GM21367 (cell line): ENCODE measurements around the gene CLDND2.
A peak's percentile ranks its signal among the peaks of the same experiment; 100 is the strongest.

ENCODE experiments used
- ATAC-seq: cut with Tn5 transposase; IDR thresholded peaks from one replicate; pipeline ENCODE4 v1.9.1; 2021; ENCODE audit not compliant: unreplicated experiment

Gene CLDND2

DNA sequence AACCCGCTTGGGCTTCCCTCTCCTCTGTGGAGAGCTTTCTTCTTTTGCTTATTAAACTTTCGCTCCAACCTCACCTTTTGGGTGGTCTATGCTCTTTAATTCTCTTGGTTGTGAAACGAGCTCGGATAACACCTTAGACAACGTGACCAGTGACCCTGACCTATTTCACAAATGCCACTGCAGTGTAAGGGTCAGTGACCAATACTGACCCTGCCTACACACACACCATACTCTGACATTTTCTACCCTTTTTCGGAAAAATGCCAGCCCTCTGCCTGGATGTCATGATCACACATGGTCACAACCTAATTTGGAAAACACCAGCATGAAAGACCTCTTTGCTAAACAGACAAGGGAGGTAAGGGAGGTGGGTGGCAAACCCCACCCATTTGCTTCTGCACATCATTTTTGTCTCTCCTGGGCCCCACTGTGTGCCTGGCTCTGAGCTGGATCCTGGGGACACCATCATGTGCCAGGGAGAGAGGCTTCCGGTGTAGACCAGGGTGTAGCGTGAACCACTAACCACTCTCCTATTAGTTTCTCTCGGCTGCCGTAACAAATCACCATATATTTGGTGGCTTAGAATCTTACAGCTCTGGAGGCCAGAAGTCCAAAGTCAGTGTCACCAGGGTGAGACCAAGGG, 12.5 kb downstream of the CLDND2 start:
- no peak for ATAC-seq

DNA sequence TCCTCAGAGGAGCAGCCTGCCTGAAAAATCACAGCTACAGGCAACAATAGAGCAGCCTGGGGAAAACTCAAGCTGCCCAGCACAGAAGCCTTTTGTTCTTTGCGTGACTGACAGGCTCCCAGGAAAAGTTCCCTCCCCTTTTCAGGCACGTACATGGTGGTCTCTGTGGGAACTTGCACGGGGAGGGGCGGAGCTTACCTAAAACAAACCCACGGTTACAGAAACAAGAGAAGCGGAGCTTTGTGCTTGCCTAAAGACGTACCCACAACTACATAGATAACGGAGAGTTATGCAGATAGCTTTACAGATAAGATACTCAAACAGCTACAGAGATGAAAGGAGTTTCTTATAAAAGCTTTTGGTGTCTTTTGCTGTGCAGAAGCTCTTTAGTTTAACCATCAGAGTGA, 14.1 kb downstream of the CLDND2 start:
- no peak for ATAC-seq

DNA sequence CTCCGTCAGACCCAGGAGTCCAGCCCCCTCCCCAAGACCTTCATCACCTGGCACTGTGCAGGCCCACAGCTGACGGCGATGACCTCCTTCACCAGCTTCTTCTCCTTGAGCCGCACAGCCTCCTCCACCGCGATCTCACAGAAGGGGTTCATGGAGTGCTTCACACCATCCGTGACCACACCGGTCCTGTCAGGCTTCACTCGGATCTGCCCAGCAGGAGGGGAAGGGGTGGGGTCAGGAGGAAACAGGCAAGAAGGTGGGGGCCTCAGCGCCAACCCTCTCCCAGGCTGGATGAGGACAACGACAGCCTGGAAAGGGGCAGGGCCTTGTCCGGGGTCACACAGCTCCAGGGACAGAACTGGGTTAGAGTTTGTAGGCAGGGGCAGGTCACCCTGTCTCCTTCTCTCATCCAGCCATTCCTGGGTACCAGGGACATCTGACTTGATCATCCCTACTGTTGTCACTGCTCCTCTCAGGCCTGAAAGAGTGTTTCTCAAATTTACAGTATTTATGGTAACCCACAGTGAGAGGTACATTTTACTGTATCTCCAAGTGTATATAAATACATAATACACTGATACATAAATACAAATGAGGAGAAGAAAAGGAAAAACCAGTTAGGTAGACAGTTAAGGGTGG, 14.6 kb downstream of the CLDND2 start:
- no peak for ATAC-seq

DNA sequence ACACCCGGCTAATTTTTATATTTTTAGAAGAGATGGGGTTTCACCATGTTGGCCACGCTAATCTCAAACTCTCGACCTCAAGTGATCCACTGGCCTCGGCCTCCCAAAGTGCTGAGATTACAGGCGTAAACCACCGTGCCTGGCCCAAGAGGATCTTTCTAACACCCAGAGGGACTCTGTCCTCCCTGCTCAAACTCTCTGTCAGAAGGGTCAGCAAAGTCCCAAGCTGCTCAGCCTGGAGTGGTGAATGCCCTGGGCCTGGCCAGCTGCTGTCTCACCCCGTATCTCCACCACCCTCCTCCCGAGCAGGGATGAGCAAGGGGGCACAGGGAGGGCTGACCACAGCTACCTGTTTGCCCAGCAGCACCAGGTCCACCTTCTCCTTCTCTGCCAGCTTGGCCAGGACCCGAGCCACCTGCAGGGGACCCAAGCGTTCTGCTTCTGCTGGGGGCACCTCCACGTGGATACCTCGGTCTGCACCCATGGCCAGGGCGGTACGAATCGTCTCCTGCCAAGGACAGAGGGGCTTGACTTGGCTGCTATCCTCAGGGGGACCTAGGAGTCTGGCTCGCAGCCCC, 15.9 kb downstream of the CLDND2 start:
- no peak for ATAC-seq

DNA sequence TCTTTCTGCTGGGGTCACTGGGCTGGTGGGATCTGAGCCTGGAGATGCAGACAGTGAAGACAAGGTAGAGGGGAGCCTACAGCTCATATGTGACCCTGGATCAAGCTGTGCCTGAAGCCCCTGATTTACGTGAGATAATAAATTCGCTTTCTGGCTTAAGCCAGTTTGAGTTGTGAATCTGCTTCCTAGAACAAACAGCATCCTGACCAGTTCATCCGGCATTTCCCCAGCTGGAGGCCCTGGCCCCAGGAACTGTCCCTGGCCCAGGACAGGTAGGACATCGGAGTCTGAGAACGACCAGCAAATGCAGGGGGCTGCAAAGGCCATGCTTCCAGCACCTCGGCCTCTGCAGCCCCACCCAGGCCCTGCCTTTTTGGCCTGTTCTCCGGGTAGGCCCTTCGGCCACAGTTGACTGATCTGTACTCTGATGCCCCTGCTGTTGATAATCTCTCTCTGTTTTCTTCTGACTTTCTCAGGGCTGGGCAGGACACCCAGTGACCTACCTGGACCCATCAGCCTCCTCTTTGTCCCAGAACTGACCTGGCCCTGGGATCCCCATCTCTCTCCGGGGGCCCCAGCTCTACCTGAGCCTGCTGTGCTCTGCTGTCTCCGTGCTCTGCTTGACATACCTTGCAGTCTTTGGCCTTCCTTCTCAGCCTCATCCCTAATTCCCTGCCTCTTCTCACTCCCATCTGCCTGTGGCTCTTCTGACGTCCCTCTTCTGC, 17.4 kb downstream of the CLDND2 start:
- ATAC-seq, result no peak

DNA sequence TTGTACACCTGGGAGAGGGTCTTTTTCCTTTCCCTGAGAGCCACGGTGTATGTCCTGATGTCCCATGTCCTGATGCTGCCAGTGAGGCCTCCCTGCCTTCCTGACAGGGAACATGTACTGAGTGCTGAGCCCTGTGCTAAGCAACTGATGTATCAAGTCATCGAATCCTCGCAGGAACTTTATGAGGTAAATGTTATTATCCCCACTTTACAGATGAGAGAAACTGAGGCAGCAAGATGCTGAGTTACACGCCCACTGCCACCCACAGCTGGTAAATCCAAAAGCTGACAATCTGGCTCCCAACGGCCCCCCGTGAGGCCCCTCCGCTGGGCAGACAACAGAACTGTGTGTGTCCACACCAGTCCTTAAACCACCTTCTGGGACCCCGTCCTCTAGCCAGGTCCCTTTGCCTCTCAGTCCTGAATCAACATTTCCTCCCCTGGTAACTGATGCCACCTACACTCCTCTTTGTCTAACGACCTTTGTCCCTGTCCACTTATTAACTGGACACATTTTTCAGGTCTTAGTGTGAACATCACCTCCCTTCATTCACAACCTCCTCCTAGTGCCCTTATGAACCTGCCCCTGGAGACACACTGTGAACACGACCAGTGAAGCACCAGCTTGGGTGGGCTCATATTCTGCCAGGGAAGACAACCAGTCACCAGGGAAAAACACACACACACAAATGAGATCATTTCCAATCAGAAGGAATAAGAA, 21.4 kb downstream of the CLDND2 start:
- no peak for ATAC-seq

DNA sequence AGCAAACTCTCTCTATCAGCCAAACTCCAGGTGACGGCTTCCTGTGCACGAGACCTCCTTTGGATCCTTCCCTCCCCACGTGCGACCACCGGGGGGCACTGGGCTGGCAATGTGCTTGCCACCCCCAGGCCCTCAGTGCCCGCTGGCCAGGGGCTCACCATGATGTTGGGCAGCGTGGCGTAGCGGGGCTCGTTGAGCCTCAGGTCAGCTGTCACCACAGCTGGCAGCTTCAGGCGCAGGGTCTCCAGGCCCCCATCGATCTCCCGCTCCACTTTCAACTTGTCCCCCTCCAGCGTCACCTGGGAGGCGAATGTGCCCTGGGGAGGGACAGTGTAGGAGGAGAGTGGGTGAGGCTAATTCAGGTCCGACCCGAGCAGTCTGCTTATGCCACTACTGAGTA, 22.1 kb downstream of the CLDND2 start:
- no peak for ATAC-seq

DNA sequence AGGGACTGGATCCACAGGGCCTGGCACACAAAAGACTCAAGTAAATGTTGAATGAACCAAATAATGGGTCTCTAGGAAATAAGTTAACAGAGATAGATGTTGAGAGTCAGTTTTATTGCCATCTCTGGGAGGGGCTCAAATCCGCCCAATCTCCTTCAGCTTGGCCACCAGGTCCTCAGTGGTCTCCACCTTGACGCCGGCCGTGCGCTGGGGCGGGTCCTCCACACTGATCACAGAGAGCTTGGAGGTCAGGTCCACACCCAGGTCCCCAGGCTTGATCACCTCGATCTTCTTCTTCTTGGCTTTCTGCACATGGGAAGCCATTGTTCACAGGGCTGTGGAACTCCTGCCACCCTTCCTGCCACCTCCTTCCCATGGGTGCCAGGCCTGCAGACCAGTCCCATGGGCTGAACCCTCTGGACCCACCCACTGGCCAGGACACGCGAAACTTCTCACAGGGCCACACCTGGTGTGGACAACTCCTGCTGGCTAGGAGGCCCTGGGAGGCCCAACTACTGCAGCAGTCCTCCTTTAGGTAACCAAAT, 23.7 kb downstream of the CLDND2 start:
- no peak for ATAC-seq

DNA sequence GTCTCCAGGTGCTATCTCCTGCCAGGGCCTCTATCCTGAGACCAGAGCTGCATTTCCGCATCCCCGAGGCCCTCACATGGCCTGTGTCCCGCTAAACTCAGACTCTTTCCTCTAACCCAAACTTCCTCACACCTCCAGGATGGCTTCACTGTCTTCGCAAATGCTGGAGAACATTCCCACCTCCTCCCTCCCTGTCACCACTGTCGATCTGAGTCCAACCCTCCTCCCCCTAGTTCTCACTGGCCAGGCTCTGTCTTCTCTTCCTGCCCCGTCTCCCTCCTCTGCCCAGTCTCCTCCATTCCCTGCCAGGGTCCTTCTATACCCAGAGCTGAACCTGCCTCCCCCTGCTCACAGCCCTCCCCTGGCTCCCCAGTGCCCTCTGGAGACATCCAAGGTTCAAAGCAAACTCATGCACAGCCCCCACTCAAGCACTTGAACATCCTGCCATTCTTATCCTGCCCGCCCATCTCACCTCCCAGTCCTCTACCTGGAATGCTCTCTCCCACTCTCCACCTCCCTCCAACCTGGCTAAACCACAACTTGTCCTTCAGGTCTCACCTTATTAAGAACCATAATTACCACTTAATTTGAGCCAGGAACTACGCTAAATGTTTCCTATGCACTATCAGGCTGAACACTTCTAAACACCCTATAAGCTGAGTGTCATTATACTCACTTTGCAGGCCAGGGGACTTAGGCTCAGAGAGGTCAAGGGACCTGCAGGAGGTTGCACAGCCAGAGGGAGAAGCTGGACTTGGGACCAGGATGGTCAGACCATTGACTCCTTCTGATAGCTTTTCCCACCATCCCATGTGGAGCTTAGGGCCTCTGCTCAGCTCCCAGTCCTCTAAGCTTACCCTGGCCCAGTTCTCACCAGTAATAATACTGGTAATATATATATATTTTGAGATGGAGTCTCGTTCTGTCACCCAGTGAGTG, 25.9 kb downstream of the CLDND2 start:
- ATAC-seq, result no peak

DNA sequence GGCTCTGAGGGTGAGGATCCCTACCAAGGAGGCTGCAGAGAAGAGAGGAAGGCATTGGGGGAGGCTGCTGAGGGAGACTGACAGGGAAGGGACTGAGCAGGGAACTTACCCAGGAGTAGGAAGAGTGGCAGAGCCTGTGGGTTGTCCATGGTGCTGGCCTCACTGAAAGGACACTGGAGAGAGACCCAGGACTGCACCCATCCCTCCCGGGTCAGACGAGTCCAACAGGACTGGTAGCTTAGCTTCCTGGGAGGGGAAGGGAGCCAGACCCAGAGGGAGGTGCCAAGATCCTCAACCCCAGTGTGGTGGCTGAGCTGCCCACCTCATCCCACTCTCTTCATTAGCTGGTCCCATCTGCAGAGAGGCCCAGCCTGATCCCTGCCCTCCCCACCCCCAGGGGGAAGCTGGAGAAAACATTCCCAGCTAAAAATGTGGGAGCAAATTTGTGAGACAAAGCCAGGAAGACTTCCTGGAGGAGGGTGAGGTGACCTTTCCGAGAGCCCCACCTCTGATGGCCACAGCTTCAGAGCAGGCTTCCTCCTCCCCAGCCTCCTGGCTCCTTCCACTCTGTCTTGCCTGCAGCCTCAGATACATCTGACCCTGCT, 26.7 kb downstream of the CLDND2 start, which contains the start of gene VSIG10L:
Gene VSIG10L (minus strand): TSS at position 164 of the 605 bp plus-strand sequence. CDS start 15 bp downstream, at position 149.
- ATAC-seq, result no peak

DNA sequence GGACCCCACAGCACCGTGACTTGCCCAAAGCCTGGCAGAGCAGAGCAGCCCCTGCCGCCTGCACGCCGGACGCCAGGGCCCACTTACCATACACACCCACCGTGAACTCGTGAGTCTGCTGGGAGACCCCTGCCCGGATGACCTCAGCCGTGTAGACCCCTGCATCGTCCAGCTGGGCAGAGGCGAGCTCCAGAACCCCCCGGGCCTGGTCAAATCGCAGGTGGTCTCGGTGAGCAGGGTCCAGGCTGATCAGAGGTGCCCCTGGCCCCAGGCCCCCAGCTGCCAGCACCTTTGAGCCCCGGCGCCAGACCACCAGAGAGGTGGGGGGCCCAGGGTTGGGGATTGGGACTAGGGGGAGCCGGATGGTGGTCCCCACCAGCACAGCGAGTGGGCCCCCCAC, 27.7 kb downstream of the CLDND2 start:
- ATAC-seq, result no peak

DNA sequence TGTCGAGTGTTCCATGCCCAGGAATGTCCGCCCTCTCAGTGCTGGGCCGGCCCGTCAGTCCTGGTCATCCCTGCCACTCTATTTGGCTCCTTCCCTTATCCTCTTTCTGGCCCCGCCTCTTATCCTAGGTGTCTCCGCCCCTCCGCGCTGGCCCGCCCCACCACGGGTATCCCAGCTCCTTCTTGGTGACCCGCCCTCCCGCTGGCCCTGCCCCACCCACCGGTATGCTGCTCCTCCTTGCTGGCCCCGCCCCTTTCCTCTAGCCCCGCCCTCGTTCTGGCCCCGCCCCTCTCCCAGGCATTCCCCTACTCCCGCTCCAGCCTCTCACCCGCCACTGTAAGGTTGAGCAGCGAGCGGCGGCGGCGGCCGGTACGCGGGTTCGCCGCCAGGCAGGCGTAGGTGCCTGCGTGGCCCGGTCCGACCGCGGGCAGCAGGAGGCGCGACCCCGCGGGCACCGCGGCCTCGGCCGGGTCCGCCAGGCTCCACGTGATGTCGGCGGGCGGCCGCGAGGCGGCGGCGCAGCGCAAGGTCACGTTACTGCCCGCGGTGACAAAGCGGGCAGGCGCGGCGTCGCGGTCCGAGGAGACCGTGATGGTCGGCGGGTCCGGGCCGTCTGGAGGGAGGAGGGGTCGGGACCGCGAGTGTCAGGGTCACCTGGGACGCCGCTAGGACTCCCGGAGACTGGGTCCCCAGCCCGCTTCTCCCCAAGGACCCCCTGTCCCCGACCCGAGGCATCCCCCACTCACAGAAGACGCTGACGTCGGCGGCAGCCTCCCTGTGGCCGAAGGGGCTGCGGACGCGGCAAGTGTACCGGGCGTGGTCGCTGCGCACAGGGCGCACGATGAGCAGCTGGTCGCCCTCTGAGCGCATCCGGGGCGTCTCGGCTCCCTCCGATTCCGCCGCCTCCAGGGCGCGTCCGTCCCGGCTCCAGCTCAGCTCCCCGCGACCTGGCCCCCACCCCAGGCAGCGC, 28.8 kb downstream of the CLDND2 start:
- ATAC-seq, result peak; percentile 38

DNA sequence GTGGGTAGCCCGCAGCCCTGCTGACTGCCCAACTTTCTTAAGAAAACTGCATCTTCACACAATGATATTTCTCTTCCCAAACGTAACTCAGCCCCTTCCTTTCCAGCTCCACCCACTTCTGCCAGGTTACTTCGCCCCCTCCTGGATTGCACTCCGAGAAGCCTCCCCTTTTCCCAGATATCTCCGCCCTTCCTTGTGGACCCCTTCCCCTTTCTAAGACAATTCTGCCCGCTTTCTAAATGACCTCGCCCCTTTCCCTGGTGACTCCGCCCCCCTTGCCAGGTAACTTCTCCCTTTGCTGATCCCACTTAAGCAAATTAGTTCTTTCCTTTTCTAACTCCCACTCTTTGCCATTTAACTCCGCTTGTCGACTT, 29.5 kb downstream of the CLDND2 start:
- no peak for ATAC-seq

DNA sequence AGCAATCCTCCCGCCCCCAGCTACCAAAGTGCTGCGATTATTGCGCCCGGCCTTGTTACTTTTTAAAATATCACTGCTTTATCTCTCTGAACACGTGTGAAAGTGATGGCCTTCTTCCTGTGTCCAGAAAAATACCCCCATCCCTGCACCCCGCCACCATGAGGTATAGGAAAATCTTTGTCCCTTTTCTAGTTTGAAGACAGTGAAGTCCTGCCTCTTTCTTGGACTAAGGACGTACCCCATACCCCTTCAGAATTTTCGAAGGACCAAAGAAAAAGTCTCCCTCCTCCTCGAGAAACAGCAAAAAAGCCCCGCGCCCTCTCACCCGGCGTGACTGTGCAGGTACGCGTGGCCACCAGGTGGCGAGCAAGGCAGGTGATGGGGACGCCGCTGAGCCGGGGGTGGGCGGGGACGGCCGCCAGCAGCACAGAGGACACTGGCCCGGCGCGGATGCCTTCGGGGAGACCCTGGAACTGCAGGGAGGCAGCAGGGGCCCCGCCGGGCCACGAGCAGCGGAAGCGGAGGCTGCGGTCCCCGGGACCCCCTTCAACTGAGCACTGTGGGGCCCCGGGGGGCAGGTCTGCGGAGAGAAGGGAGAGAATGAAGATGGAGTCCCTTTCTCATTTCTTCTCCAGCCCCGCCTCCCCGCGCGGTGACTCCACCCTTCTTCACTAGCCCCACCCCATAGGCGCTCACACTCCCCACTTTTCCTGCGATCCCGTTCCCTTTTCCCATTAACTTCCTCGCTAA, 30.1 kb downstream of the CLDND2 start:
- peak; percentile 58 for ATAC-seq

DNA sequence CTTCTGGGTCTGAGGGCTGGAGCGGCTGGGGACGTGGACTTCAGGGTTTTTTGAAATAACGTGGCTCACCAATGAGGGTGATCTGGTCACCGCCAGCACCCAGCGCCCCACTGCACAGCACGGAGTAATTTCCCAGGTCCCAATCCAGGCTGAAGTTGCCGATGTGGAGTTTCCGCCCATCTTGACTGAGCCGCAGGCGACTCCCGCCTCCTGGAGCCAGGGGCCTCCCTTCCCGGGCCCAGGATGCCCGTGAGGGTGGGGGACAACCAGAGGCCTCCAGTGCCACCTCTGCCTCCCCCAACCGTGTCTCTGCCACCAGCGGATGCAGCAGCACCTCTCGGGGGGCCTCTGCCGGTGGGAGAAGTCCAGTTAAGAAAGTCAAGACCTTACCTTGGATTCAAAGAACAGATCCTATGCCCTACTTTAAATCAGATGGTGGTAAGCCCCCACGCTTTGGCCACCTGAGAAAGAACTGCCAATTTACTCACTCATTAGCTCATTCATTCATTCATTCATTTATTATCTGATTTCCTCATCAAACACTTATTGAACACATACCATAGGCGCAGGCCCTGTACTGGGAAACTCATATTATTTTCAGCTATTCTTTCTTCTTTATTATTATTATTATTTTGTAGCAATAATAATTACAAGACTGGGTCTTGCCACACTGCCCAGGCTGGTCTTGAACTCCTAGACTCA, 30.8 kb downstream of the CLDND2 start:
- ATAC-seq, result no peak

DNA sequence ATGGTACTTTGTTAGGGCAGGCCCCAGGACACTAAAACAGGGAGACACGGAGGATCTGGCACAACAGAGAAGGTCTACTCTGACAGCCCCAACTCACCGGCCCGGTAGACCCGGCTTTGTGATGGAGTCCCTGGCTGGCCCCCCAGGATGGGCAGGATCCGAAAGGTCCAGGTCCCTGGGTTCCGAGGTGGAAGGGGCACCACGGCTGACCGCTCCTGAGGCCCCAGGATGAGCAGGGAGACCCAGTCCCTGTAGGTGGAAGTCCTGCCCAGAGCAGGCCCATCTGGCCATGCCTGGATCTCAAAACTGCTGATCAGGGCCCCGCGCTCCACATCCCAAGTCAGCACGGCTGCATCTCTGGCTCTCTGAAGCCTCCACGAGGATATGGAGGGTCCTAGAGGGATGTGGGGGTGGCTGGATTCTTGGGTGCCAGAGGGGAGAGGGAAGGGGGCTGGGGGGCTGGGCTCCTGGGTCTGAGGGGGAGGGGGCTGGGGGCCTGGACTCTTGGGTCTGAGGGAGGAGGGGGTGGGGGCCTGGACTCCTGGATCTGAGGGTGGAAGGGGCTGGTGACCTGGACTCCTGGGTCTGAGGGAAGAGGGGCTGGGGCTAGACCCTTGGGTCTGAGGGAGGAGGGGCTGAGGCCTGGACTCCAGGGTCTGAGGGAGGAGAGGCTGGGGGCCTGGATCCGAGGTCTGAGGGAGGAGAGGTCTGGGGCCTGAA, 31.5 kb downstream of the CLDND2 start:
- no peak for ATAC-seq
